BLaER1 treated with 17β-estradiol and CSF1 and Interleukin-3, amounts not matched to agents 10 nM and 100 nM (cell line): Measurements from ENCODE around the gene SH3RF1.
"Not testable (repeated sequence)": the region's sequence is repeated elsewhere in the genome, so short reads cannot be mapped to it uniquely, and the experiment has no call there.

ENCODE experiments used
- H3K27ac ChIP-seq, 11 experiments: shearing (Covaris generic); formaldehyde crosslinking; 2 replicates each; pipeline ENCODE4 v1.8.1; 2022
- H3K27me3 ChIP-seq, 11 experiments: shearing (Covaris generic); formaldehyde crosslinking; 2 replicates each; pipeline ENCODE4 v1.8.1; 2022
- H3K36me3 ChIP-seq, 11 experiments: shearing (Covaris generic); formaldehyde crosslinking; 2 replicates each; pipeline ENCODE4 v1.8.1; 2022
- H3K4me1 ChIP-seq, 10 experiments: shearing (Covaris generic); formaldehyde crosslinking; 2 replicates each; pipeline ENCODE4 v1.8.1; 2022
- H3K4me2 ChIP-seq, 11 experiments: shearing (Covaris generic); formaldehyde crosslinking; 2 replicates each; pipeline ENCODE4 v1.8.1; 2022
- H3K4me3 ChIP-seq, 10 experiments: shearing (Covaris generic); formaldehyde crosslinking; 2 replicates each; pipeline ENCODE4 v1.8.1; 2022
- H3K9ac ChIP-seq, 11 experiments: shearing (Covaris generic); formaldehyde crosslinking; 2 replicates each; pipeline ENCODE4 v1.8.1; 2022
- H3K9me3 ChIP-seq, 11 experiments: shearing (Covaris generic); formaldehyde crosslinking; replicated peaks in 1 of 11; 2 replicates each; pipeline ENCODE4 v1.8.1; 2022
- H4K20me1 ChIP-seq, 11 experiments: shearing (Covaris generic); formaldehyde crosslinking; 2 replicates each; pipeline ENCODE4 v1.8.1; 2022
- Cebpa-rat ChIP-seq, 11 experiments: shearing (Covaris generic); IDR thresholded peaks; 2 replicates each; pipeline ENCODE4 v1.8.1; 2022

SH3RF1 gene

GRCh38 chr4:169307576-169307975 lies 36.8 kb upstream of the SH3RF1 start:
- Histone ChIP-seq H3K4me3 (no peak overlapping the region), H3K27ac (no peak overlapping the region), H3K4me1 (no peaks in the 10 kb centered on the region), H3K36me3 (no peaks in the 10 kb centered on the region), H3K9me3 (peaks cover 0 to 13% (median 9%) of the 10 kb centered on the region in 11 experiments; a peak in 15 of 22 replicates), H3K27me3 (no peaks in the 10 kb centered on the region), H4K20me1 (no peaks in the 10 kb centered on the region), H3K4me2 (no peak overlapping the region), H3K9ac (no peak overlapping the region)
- TF ChIP-seq Cebpa-rat (IDR thresholded peaks at IDR 0.05): no peak

GRCh38 chr4:169305651-169306050 lies 34.9 kb upstream of the SH3RF1 start:
- no peaks in the 10 kb centered on the region for H3K4me1 ChIP-seq
- H3K36me3 ChIP-seq: no peaks in the 10 kb centered on the region
- no peaks in the 10 kb centered on the region for H4K20me1 ChIP-seq
- H3K4me3 ChIP-seq: no peak overlapping the region
- H3K9ac ChIP-seq: no peak overlapping the region
- H3K27me3 ChIP-seq: no peaks in the 10 kb centered on the region
- no peak overlapping the region for H3K27ac ChIP-seq
- TF ChIP-seq Cebpa-rat (IDR thresholded peaks at IDR 0.05): no peak
- H3K9me3 ChIP-seq: peaks cover 0 to 17% (median 10%) of the 10 kb centered on the region in 11 experiments; a peak in 15 of 22 replicates
- no peak overlapping the region for H3K4me2 ChIP-seq

GRCh38 chr4:169305173-169305572 lies 34.4 kb upstream of the SH3RF1 start:
- Histone ChIP-seq H3K36me3 (no peaks in the 10 kb centered on the region), H3K9me3 (peaks cover 0 to 17% (median 10%) of the 10 kb centered on the region in 11 experiments; a peak in 15 of 22 replicates), H3K27ac (no peak overlapping the region), H3K4me1 (no peaks in the 10 kb centered on the region), H3K9ac (no peak overlapping the region), H4K20me1 (no peaks in the 10 kb centered on the region), H3K27me3 (no peaks in the 10 kb centered on the region), H3K4me3 (no peak overlapping the region), H3K4me2 (no peak overlapping the region)
- no peak for TF ChIP-seq Cebpa-rat (IDR thresholded peaks at IDR 0.05)

- Histone ChIP-seq H3K4me2 (peak overlapping the region in 7 of 11 experiments; percentile 5 to 94 (median 31); a peak in 6 of 22 replicates), H3K4me1 (peaks cover 37 to 51% (median 41%) of the 10 kb centered on the region in 10 experiments), H3K9ac (no peak overlapping the region), H3K27me3 (no peaks in the 10 kb centered on the region), H3K4me3 (no peak overlapping the region), H4K20me1 (no peaks in the 10 kb centered on the region), H3K9me3 (peaks cover 4 to 25% (median 15%) of the 10 kb centered on the region in 11 experiments; a peak in 15 of 22 replicates), H3K27ac (peak overlapping the region in 4 of 11 experiments; percentile 92 to 99 (median 94); a peak in 8 of 22 replicates), H3K36me3 (no peaks in the 10 kb centered on the region)
- TF ChIP-seq Cebpa-rat (IDR thresholded peaks at IDR 0.05): no peak
Measured at GRCh38 chr4:169295822-169296221, 25.1 kb upstream of the SH3RF1 start.

GRCh38 chr4:169293343-169294176 lies 22.8 kb upstream of the SH3RF1 start:
- peak overlapping the region; percentile 8 to 57 (median 38); a peak in 13 of 20 replicates for H3K4me3 ChIP-seq
- peak in 10 of 11 experiments; percentile 28 to 96 (median 92); a peak in 18 of 22 replicates for TF ChIP-seq Cebpa-rat (IDR thresholded peaks at IDR 0.05)
- peak overlapping the region; percentile 49 to 99 (median 92); a peak in 21 of 22 replicates for H3K27ac ChIP-seq
- no peaks in the 10 kb centered on the region for H3K27me3 ChIP-seq
- peak overlapping the region; percentile 79 to 94 (median 85) for H3K4me2 ChIP-seq
- H3K36me3 ChIP-seq: no peaks in the 10 kb centered on the region
- peaks cover 37 to 55% (median 43%) of the 10 kb centered on the region in 10 experiments for H3K4me1 ChIP-seq
- peak overlapping the region; percentile 42 to 83 (median 78); a peak in 21 of 22 replicates for H3K9ac ChIP-seq
- H4K20me1 ChIP-seq: no peaks in the 10 kb centered on the region
- peaks cover 4 to 36% (median 17%) of the 10 kb centered on the region in 11 experiments; a peak in 15 of 22 replicates for H3K9me3 ChIP-seq

- peaks cover 12 to 38% (median 29%) of the 10 kb centered on the region in 10 experiments for H3K4me1 ChIP-seq
- not testable (repeated sequence) for H3K27me3 ChIP-seq, H4K20me1 ChIP-seq, H3K9ac ChIP-seq, H3K4me3 ChIP-seq, H3K36me3 ChIP-seq
- peaks cover 0 to 26% (median 13%) of the 10 kb centered on the region in 11 experiments; a peak in 14 of 22 replicates for H3K9me3 ChIP-seq
- peak overlapping the region in 10 of 11 experiments; percentile 2 to 56 (median 38); a peak in 12 of 22 replicates for H3K4me2 ChIP-seq
- peak overlapping the region in 7 of 11 experiments; percentile 36 to 62 (median 43); a peak in 11 of 22 replicates for H3K27ac ChIP-seq
Measured at GRCh38 chr4:169287983-169288382, 17.2 kb upstream of the SH3RF1 start.

GRCh38 chr4:169286562-169287301 lies 16.0 kb upstream of the SH3RF1 start:
- Histone ChIP-seq H3K9me3 (peaks cover 0 to 25% (median 13%) of the 10 kb centered on the region in 11 experiments; a peak in 14 of 22 replicates), H3K4me1 (peaks cover 0 to 26% (median 16%) of the 10 kb centered on the region in 10 experiments; a peak in 18 of 20 replicates), H3K4me3 (no peak overlapping the region), H3K9ac (no peak overlapping the region), H3K27me3 (no peaks in the 10 kb centered on the region), H3K36me3 (no peaks in the 10 kb centered on the region), H3K4me2 (no peak overlapping the region), H3K27ac (no peak overlapping the region), H4K20me1 (no peaks in the 10 kb centered on the region)
- 0 out of 22 replicates have a peak, but pooled peaks of 1 of the 11 experiments have one; percentile 23 for TF ChIP-seq Cebpa-rat (IDR thresholded peaks at IDR 0.05)

GRCh38 chr4:169283114-169283509 lies 12.4 kb upstream of the SH3RF1 start:
- H3K36me3 ChIP-seq: no peaks in the 10 kb centered on the region
- H3K4me3 ChIP-seq: no peak overlapping the region
- no peak for TF ChIP-seq Cebpa-rat (IDR thresholded peaks at IDR 0.05)
- H3K27ac ChIP-seq: no peak overlapping the region
- H3K27me3 ChIP-seq: no peaks in the 10 kb centered on the region
- peaks cover 0 to 16% (median 7%) of the 10 kb centered on the region in 11 experiments; a peak in 10 of 22 replicates for H3K9me3 ChIP-seq
- H4K20me1 ChIP-seq: no peaks in the 10 kb centered on the region
- no peak overlapping the region for H3K4me2 ChIP-seq
- no peak overlapping the region for H3K9ac ChIP-seq
- H3K4me1 ChIP-seq: peaks cover 4 to 18% (median 6%) of the 10 kb centered on the region in 10 experiments; a peak in 15 of 20 replicates
